Common myeloid progenitor, CD34-positive (primary cell): ENCODE results near the gene PIBF1.
"Not testable (repeated sequence)": the region's sequence is repeated elsewhere in the genome, so short reads cannot be mapped to it uniquely, and the experiment has no call there.

ENCODE experiments used
- CTCF ChIA-PET: fragments of 350-600 bp; sonication (Branson Sonifier 250); formaldehyde crosslinking; loops from one replicate; lab custom pipeline; 2021; ENCODE audit warnings: antibody characterized with exemption; lab: Charles Lee
- POLR2A ChIA-PET: fragments of 350-600 bp; sonication (Branson Sonifier 250); formaldehyde crosslinking; loops from one replicate; lab custom pipeline; 2021; ENCODE audit warnings: antibody characterized with exemption; lab: Charles Lee
- DNase-seq, 3 donors: peaks; one replicate each; pipeline versions ENCODE4 v3.0.0 to v3.0.0-alpha.2; 2013
- H3K27ac ChIP-seq, 2 experiments: 1 replicate in 1 of 2; 2 replicates in 1 of 2; pipeline ENCODE4 v1.7.0; 2013; ENCODE audit warnings: inconsistent platforms in 2 of 2, low read length in 2 of 2, mild to moderate bottlenecking in 2 of 2, low read depth in 1 of 2, moderate library complexity in 1 of 2; ENCODE audit not compliant: severe bottlenecking in 2 of 2, insufficient read depth in 1 of 2, poor library complexity in 1 of 2
- H3K27me3 ChIP-seq, 5 experiments: replicated peaks in 2 of 5; 1 replicate in 3 of 5; 2 replicates in 2 of 5; pipeline versions ENCODE4 v1.6.1 to v1.7.0; 2013; ENCODE audit warnings: low read length in 4 of 5, mild to moderate bottlenecking in 2 of 5, moderate library complexity in 2 of 5, inconsistent platforms in 1 of 5; ENCODE audit not compliant: insufficient read depth in 5 of 5, control insufficient read depth in 4 of 5
- H3K36me3 ChIP-seq, 4 experiments: 1 replicate in 2 of 4; 2 replicates in 2 of 4; pipeline versions ENCODE4 v1.6.1 to v1.7.0; 2013; ENCODE audit warnings: low read length in 3 of 4, control low read depth in 1 of 4, mild to moderate bottlenecking in 1 of 4; ENCODE audit not compliant: control insufficient read depth in 4 of 4, insufficient read depth in 4 of 4
- H3K4me1 ChIP-seq, 4 experiments: 1 replicate in 3 of 4; 2 replicates in 1 of 4; pipeline versions ENCODE4 v1.6.1 to v1.7.1; 2013; ENCODE audit warnings: low read length in 3 of 4, mild to moderate bottlenecking in 3 of 4, control low read depth in 1 of 4, inconsistent platforms in 1 of 4, moderate library complexity in 1 of 4; ENCODE audit not compliant: control insufficient read depth in 4 of 4, insufficient read depth in 4 of 4; ENCODE audit errors: control extremely low read depth in 1 of 4
- H3K4me3 ChIP-seq, 7 experiments: 1 replicate in 4 of 7; 2 replicates in 3 of 7; pipeline versions ENCODE4 v1.5.1 to v1.7.0; 2013; ENCODE audit warnings: mild to moderate bottlenecking in 7 of 7, low read length in 6 of 7, moderate library complexity in 6 of 7, inconsistent platforms in 2 of 7, low read depth in 2 of 7, control low read depth in 1 of 7; ENCODE audit not compliant: insufficient read depth in 4 of 7, control insufficient read depth in 1 of 7; ENCODE audit errors: extremely low read depth in 1 of 7
- H3K9me3 ChIP-seq, 5 experiments: 1 replicate in 4 of 5; 2 replicates in 1 of 5; pipeline versions ENCODE4 v1.6.1 to v1.7.1; 2013; ENCODE audit warnings: low read length in 4 of 5, mild to moderate bottlenecking in 2 of 5, inconsistent platforms in 1 of 5, low read depth in 1 of 5, moderate library complexity in 1 of 5; ENCODE audit not compliant: control insufficient read depth in 4 of 5, insufficient read depth in 2 of 5; ENCODE audit errors: control extremely low read depth in 1 of 5
- WGBS: methylation state at CpG from one replicate; pipeline ENCODE4 v1.1.5; 2013; ENCODE audit not compliant: insufficient coverage; 5-methylcytosine and 5-hydroxymethylcytosine counted together

The PIBF1 gene

GRCh38 chr13:73039201-73040108, 257.5 kb downstream of the PIBF1 start:
- no peak overlapping the region for H3K27ac ChIP-seq
- H3K9me3 ChIP-seq: no peaks in the 10 kb centered on the region
- POLR2A ChIA-PET: no interaction called here
- WGBS: 90% methylated on average over 1 of the region's 2 CpGs
- no peak for DNase-seq
- CTCF ChIA-PET: interaction anchor here (1.0 to 1.5 kb wide), 2 partner anchors 15 to 21 kb away, joined by 3 read pairs; no protein-coding TSS in a partner anchor
- no peaks in the 10 kb centered on the region for H3K36me3 ChIP-seq
- H3K27me3 ChIP-seq: no peaks in the 10 kb centered on the region
- no peak overlapping the region for H3K4me3 ChIP-seq
- H3K4me1 ChIP-seq: peaks cover 2 to 15% (median 5%) of the 10 kb centered on the region in 4 experiments

- H3K36me3 ChIP-seq: no peaks in the 10 kb centered on the region
- H3K4me3 ChIP-seq: peak overlapping the region in 1 of 7 experiments; percentile 5
- H3K9me3 ChIP-seq: no peaks in the 10 kb centered on the region
- no CpG with 5 or more reads among the region's 3 CpGs for WGBS
- no peaks in the 10 kb centered on the region for H3K27me3 ChIP-seq
- H3K27ac ChIP-seq: no peak overlapping the region
- POLR2A ChIA-PET: interaction anchor here (0.6 to 1.4 kb wide), 2 partner anchors 19 to 897 kb away, joined by 3 to 12 read pairs; partner anchors contain the start of gene KLF5
- peaks cover 2 to 15% (median 5%) of the 10 kb centered on the region in 4 experiments for H3K4me1 ChIP-seq
- CTCF ChIA-PET: interaction anchor here (0.8 to 1.5 kb wide), 4 partner anchors 9 to 35 kb away, joined by 3 to 4 read pairs (median 4); partner anchors contain the start of gene KLF5
- DNase-seq: peak in 2 of 3 donors; percentile 46 to 65
Measured at GRCh38 chr13:73040484-73040883, 258.6 kb downstream of the PIBF1 start.

GRCh38 chr13:73040968-73041596, 259.1 kb downstream of the PIBF1 start:
- Histone ChIP-seq H3K27ac (no peak overlapping the region), H3K36me3 (no peaks in the 10 kb centered on the region), H3K27me3 (no peaks in the 10 kb centered on the region), H3K4me1 (peaks cover 2 to 15% (median 5%) of the 10 kb centered on the region in 4 experiments), H3K9me3 (no peaks in the 10 kb centered on the region), H3K4me3 (peak overlapping the region in 1 of 7 experiments; percentile 51)
- CTCF ChIA-PET: interaction anchor here (0.8 to 1.5 kb wide), 5 partner anchors 9 to 35 kb away, joined by 3 to 4 read pairs (median 3); partner anchors contain the start of gene KLF5
- POLR2A ChIA-PET: interaction anchor here (0.6 to 1.4 kb wide), 2 partner anchors 18 to 896 kb away, joined by 3 to 12 read pairs; partner anchors contain the start of gene KLF5
- 11% methylated on average over 2 of the region's 7 CpGs for WGBS
- peak; percentile 90 to 98 (median 94) for DNase-seq

- ChIA-PET CTCF (no interaction called here), POLR2A (no interaction called here)
- Histone ChIP-seq H3K4me1 (peaks cover 2 to 12% (median 5%) of the 10 kb centered on the region in 4 experiments), H3K4me3 (no peak overlapping the region), H3K9me3 (no peaks in the 10 kb centered on the region), H3K27ac (no peak overlapping the region), H3K27me3 (no peaks in the 10 kb centered on the region), H3K36me3 (no peaks in the 10 kb centered on the region)
- WGBS: 92% methylated on average over 3 of the region's 6 CpGs
- no peak for DNase-seq
Measured at GRCh38 chr13:73045031-73045430, 263.1 kb downstream of the PIBF1 start.

- POLR2A ChIA-PET, CTCF ChIA-PET, H3K36me3 ChIP-seq, DNase-seq, H3K4me3 ChIP-seq, H3K27me3 ChIP-seq, H3K9me3 ChIP-seq, H3K4me1 ChIP-seq, H3K27ac ChIP-seq: not testable (repeated sequence)
- no CpG with 5 or more reads among the region's 2 CpGs for WGBS
Measured at GRCh38 chr13:73048615-73049014, 266.7 kb downstream of the PIBF1 start.

GRCh38 chr13:73054712-73055111, 272.8 kb downstream of the PIBF1 start:
- Histone ChIP-seq H3K9me3 (no peaks in the 10 kb centered on the region), H3K27ac (no peak overlapping the region), H3K4me1 (peaks cover 0 to 14% (median 7%) of the 10 kb centered on the region in 4 experiments), H3K27me3 (peaks cover 0 to 3% (median 0%) of the 10 kb centered on the region in 5 experiments), H3K4me3 (no peak overlapping the region), H3K36me3 (no peaks in the 10 kb centered on the region)
- ChIA-PET CTCF (no interaction called here), POLR2A (no interaction called here)
- 62% methylated on average over 3 of the region's 5 CpGs for WGBS
- no peak for DNase-seq
